Small intestine (tissue), 7 donors: Measurements from ENCODE around the gene BAZ2A. TPM values are rescaled to one million over a fixed set of nuclear protein-coding genes. Genes with fewer than 3 reads are reported as not detected.
A peak's percentile ranks its signal among the peaks of the same experiment; 100 is the strongest.

Source experiments
- DNase-seq, 2 donors: peaks; one replicate each; pipeline versions ENCODE4 v3.0.0 to v3.0.0-alpha.2; 2013
- FAIRE-seq: peaks from 2 replicates; lab custom pipeline; 2012; peaks lifted over from hg19 to GRCh38; lab: Jason Lieb, UNC
- H3K27ac ChIP-seq, 3 donors: one replicate each; pipeline ENCODE4 v1.5.1; 2013; ENCODE audit warnings: low read length in 2 of 3, mild to moderate bottlenecking in 2 of 3, control low read depth in 1 of 3, inconsistent platforms in 1 of 3, low read depth in 1 of 3, moderate library complexity in 1 of 3
- H3K27me3 ChIP-seq, 3 donors: one replicate each; pipeline ENCODE4 v1.6.1; 2013; ENCODE audit warnings: low read length in 3 of 3, inconsistent platforms in 1 of 3; ENCODE audit not compliant: control insufficient read depth in 3 of 3, insufficient read depth in 3 of 3
- H3K36me3 ChIP-seq, 3 donors: one replicate each; pipeline ENCODE4 v1.6.1; 2013; ENCODE audit warnings: low read length in 3 of 3, inconsistent platforms in 1 of 3, low read depth in 1 of 3, mild to moderate bottlenecking in 1 of 3, moderate library complexity in 1 of 3; ENCODE audit not compliant: control insufficient read depth in 3 of 3, insufficient read depth in 2 of 3
- H3K4me1 ChIP-seq, 3 donors: one replicate each; pipeline ENCODE4 v1.6.1; 2013; ENCODE audit warnings: low read length in 2 of 3, inconsistent platforms in 1 of 3, low read depth in 1 of 3, mild to moderate bottlenecking in 1 of 3, moderate library complexity in 1 of 3; ENCODE audit not compliant: control insufficient read depth in 3 of 3, insufficient read depth in 2 of 3
- H3K4me3 ChIP-seq, 3 donors: one replicate each; pipeline ENCODE4 v1.5.1; 2013; ENCODE audit warnings: low read length in 3 of 3, control low read depth in 1 of 3, inconsistent platforms in 1 of 3, low read depth in 1 of 3, mild to moderate bottlenecking in 1 of 3, moderate library complexity in 1 of 3
- H3K9me3 ChIP-seq, 2 donors: one replicate each; pipeline ENCODE4 v1.6.1; 2013; ENCODE audit warnings: low read depth in 1 of 2, low read length in 1 of 2; ENCODE audit not compliant: control insufficient read depth in 2 of 2, insufficient read depth in 1 of 2
- WGBS, 3 donors: extraction: QIAGEN DNeasy Blood & Tissue Kit; methylation state at CpG; one replicate each; pipeline ENCODE4 v1.1.7; 2013; 5-methylcytosine and 5-hydroxymethylcytosine counted together
- polyA plus RNA-seq, 4 donors: library from polyadenylated mRNA; stranded (reverse) in 3 of 4; unstranded in 1 of 4; fragments of 200-250 nt in 3 of 4; fragments of 120-200 nt in 1 of 4; gene quantifications; one replicate each; pipeline versions ENCODE4 v1.2.1 to v1.2.3, GENCODE V29; 2013
- donor health status: healthy with polysubstance abuse.
- donor health status: control.
- donor health status: control.
- donor health status: Bipolar disorder and iron deficiency.
- donor health status: healthy.

BAZ2A gene
- polyA plus RNA-seq, 4 donors: 19.2 to 71.1 (median 26.0) TPM

GRCh38 chr12:56634242-56634836 is 4.2 kb upstream of the BAZ2A start:
- FAIRE-seq: no peak

DNA sequence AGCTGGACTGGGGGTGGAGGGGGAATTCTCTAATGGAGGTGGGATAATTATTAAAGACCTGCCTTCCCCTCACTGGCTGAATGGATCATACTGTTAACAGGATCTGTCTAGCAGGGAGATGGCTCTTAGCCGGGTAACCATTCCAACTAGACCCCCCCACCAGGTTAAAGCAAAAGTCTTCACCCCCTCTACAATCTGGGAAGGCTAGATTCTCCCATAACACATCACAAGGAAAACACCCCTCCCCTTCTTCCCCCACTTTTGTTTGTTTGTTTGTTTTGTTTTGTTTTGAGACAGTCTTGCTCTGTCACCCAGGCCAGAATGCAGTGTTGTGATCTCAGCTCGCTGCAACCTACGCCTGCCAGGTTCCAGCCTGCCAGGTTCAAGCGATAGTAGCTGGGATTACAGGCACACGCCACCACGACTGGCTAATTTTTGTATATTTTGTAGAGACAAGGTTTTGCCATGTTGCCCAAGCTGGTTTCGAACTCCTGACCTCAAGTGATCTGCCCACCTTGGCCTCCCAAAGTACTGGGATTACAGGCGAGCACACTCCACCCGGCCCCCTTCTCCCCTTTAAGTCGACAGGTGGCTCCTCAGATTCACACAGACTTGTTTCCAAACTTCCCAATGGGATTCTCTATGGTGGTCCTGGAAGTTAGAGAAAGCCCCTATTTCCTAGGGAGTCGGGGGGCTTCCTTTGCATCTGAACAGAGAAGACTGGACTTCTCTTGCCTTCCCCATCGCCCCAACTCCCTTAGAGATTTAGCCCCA is 3.5 kb upstream of the BAZ2A start:
- Histone ChIP-seq H3K27me3 (no peaks in the 10 kb centered on the region), H3K4me3 (peak overlapping the region in 2 of 3 donors; percentile 78 to 84), H3K27ac (peak overlapping the region in 2 of 3 donors; percentile 94 to 95), H3K9me3 (no peaks in the 10 kb centered on the region), H3K4me1 (peaks cover 6 to 54% (median 22%) of the 10 kb centered on the region in 3 donors), H3K36me3 (peaks cover 3 to 15% (median 5%) of the 10 kb centered on the region in 3 donors)
- DNase-seq (no peak), FAIRE-seq (no peak)
- 31 to 51% (median 41%) methylated on average over 12 of the region's 12 CpGs for WGBS, 3 donors

More at GRCh38 chr12:56634242-56634836, 4.2 kb upstream of the BAZ2A start:
- DNase-seq: peak; percentile 77 to 87
- H3K4me1 ChIP-seq: peaks cover 6 to 54% (median 22%) of the 10 kb centered on the region in 3 donors
- H3K9me3 ChIP-seq: no peaks in the 10 kb centered on the region
- peak overlapping the region; percentile 92 to 95 (median 94) for H3K27ac ChIP-seq
- H3K27me3 ChIP-seq: no peaks in the 10 kb centered on the region
- WGBS, 3 donors: 1 to 2% (median 1%) methylated on average over 27 of the region's 27 CpGs
- H3K4me3 ChIP-seq: peak overlapping the region; percentile 74 to 84 (median 78)
- H3K36me3 ChIP-seq: peaks cover 7 to 22% (median 8%) of the 10 kb centered on the region in 3 donors

- no peaks in the 10 kb centered on the region for H3K9me3 ChIP-seq
- H3K4me3 ChIP-seq: peak overlapping the region in 1 of 3 donors; percentile 44
- no peaks in the 10 kb centered on the region for H3K27me3 ChIP-seq
Observed at GRCh38 chr12:56632701-56633467, 2.8 kb upstream of the BAZ2A start.

GRCh38 chr12:56631790-56632700 is 1.9 kb upstream of the BAZ2A start:
- H3K36me3 ChIP-seq: peaks cover 0 to 12% (median 0%) of the 10 kb centered on the region in 3 donors
- FAIRE-seq (no peak), DNase-seq (peak; percentile 75 to 82)
- no peaks in the 10 kb centered on the region for H3K9me3 ChIP-seq
- peak overlapping the region in 1 of 3 donors; percentile 44 for H3K4me3 ChIP-seq
- no peaks in the 10 kb centered on the region for H3K27me3 ChIP-seq
- 1 to 5% (median 5%) methylated on average over 11 to 13 of the region's 13 CpGs for WGBS, 3 donors
- peaks cover 6 to 50% (median 22%) of the 10 kb centered on the region in 3 donors for H3K4me1 ChIP-seq
- H3K27ac ChIP-seq: peak overlapping the region; percentile 31 to 68 (median 50)

More at GRCh38 chr12:56632701-56633467, 2.8 kb upstream of the BAZ2A start:
- FAIRE-seq (no peak), DNase-seq (no peak)
- H3K36me3 ChIP-seq: peaks cover 0 to 8% (median 3%) of the 10 kb centered on the region in 3 donors
- peaks cover 6 to 57% (median 22%) of the 10 kb centered on the region in 3 donors for H3K4me1 ChIP-seq
- peak overlapping the region in 2 of 3 donors; percentile 33 to 68 for H3K27ac ChIP-seq
- 44 to 56% (median 55%) methylated on average over 4 of the region's 4 CpGs for WGBS, 3 donors

DNA sequence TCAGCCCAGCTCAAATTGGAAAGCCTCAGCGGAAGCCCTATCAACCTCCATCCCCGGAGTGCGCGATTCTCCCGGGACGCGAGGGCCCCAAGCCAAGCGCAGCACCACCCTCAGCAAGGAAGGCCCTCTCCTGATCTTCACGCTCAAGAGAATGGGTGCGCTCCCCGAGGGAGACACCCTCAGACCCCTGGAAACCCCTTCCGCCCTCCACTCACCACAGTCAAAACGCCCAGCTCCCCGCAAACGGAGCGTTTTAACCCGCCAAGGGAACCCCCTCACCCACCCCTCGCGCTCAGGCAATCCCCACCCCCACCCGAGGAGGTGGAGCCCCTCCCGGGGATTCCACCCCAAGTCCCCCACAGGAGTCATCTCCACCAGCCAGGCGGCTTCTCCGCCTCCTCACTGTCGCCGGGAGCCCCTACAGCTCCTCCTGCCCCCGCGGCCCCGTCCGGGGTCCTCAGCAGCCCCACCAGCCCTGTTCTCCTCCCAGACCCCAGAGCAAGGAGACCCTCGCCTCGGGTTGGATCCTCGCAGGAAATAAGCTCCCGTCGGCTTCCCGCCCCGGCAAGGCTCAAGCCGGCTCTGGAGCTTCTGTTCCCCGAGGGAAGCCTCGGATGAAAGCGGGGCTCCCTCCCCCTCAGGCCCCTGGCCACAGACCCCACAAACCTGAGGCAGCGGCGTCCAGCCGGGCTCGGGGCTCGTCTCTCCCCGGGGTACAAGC is 507 bp downstream of the BAZ2A start:
- Histone ChIP-seq H3K36me3 (peaks cover 0 to 14% (median 0%) of the 10 kb centered on the region in 3 donors), H3K27ac (peak overlapping the region; percentile 78 to 92 (median 92)), H3K27me3 (no peaks in the 10 kb centered on the region), H3K9me3 (no peaks in the 10 kb centered on the region), H3K4me1 (peaks cover 6 to 40% (median 22%) of the 10 kb centered on the region in 3 donors), H3K4me3 (peak overlapping the region; percentile 96 to 100 (median 99))
- DNase-seq (peak in 1 of 2 donors; percentile 58), FAIRE-seq (no peak)
- 0 to 1% (median 1%) methylated on average over 39 to 46 of the region's 46 CpGs for WGBS, 3 donors

- no peak for FAIRE-seq
- H3K27me3 ChIP-seq: no peaks in the 10 kb centered on the region
- H3K27ac ChIP-seq: peak overlapping the region; percentile 78 to 92 (median 92)
- peaks cover 6 to 38% (median 18%) of the 10 kb centered on the region in 3 donors for H3K4me1 ChIP-seq
- H3K36me3 ChIP-seq: peaks cover 0 to 15% (median 0%) of the 10 kb centered on the region in 3 donors
- 0 to 1% (median 0%) methylated on average over 18 of the region's 18 CpGs for WGBS, 3 donors
- peak overlapping the region; percentile 96 to 100 (median 99) for H3K4me3 ChIP-seq
- DNase-seq: peak; percentile 64 to 79
- no peaks in the 10 kb centered on the region for H3K9me3 ChIP-seq
Observed at GRCh38 chr12:56628671-56629458, 1.3 kb downstream of the BAZ2A start.
